GM19455 (cell line): ENCODE results near the gene CRYGD.
"Not testable (repeated sequence)": the region's sequence is repeated elsewhere in the genome, so short reads cannot be mapped to it uniquely, and the experiment has no call there.

ENCODE experiments used
- ATAC-seq: cut with Tn5 transposase; IDR thresholded peaks from one replicate; pipeline ENCODE4 v1.9.1; 2021; ENCODE audit not compliant: unreplicated experiment

CRYGD gene

DNA sequence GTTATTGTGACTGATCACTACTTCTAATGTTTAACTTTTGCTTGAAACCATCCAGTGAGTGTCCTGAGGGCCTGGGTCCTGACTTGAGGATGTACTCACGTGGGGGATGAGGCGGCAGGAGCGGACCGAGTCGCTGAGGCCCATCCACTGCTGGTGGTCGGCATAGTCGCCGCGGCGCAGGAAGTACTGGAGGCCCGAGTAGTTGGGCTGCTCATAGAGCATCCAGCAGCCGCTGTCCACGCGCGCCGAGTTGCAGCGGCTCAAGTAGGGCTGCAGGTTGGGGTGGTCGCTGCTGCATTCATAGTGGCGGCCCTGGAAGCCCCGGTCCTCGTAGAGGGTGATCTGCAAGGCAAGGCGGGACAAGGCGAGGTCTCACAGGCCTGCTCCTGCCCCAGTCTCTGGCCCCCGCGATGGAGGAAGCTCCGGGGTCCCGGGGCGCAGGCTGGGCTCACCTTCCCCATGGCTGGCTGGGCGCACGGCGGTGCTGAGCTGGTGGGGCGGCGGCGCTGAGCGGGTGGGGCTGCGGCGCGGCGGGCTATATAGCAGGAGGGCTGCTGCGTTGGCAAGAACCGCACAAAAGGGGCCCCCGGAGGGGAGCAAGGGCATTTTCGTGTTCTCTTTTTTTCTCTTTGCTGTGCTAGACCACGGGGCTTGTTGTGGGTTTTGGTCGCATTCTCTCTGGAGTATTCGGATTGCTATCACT, at the start of gene CRYGD:
Gene CRYGD (minus strand): TSS at position 512 of the 703 bp plus-strand sequence. CDS start 51 bp downstream, at position 461.
- ATAC-seq = not testable (repeated sequence)

DNA sequence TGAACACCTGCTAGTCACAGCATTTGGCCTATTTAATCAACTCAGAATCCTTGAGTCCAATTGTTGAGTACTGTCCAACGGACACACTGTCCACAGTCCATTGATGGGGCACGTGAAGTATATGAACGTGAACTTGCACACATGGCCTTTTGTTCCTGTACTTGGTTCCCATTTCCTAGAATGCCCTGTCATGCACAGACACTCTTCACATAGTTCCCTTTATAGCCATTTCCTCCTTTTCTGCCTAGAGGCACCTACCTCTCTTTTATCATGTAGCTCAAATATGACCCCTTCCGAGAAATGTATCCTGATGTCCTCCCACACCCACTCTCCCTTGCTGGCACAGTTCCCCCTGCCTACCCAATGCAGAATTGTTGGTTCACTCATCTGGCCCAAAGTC, 47.8 kb upstream of the CRYGD start:
- no peak for ATAC-seq

DNA sequence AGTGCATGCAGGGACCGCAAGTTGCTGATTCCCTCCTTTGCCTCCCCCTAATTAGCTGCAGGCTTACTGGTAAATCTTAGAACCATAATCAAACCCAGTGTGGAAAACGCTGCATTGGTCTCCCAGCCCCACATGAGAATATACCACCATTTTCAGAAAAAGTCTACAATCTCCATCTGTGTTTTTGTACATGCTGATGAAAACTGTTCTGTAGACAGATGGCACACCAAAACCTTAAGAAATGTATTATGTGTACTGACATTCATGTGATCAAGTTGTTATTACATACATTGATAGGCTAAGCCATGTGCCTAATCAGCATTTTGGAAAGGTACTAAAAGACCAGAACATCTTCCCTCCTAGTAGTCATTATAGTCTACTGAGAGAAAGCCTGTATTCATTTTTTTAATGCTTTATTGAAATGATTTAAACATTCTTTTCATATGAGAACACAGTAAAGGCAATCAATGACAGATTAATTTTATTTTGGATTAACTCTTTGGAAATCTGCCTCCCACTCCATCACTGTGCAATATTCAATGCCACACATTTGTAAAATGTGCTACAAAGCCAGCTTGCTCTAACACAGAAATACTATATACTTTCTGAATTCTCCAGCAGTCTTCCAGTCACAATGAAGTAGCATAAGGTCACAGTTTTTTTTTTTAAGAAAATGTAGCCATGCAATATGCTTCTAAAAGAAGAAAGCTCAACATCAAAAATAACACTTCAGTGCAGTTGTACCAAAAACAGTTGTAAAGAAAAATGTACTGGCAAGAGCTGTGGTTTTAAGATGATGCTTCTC, 40.8 kb upstream of the CRYGD start:
- ATAC-seq = no peak

DNA sequence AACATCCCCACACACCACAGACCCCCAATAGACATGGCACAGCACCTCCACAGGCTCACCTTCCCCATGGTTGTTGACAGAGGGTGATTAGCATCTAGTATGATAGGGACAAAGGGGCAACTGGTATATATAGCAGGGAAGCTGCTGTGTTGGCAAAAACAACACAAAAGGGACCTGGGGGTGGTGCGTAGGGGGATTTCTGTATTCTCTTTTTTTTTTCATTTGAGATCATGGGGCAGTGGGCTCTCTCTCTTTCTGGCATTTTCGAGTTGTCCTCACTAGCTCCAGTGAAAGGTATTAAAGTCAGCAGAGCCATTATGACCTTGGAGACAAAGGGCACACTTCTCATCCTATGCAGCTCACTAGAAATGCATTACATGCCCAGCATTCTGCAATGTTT, 39.2 kb upstream of the CRYGD start, which contains the start of gene CRYGA:
Gene CRYGA (minus strand): TSS at position 101 of the 400 bp plus-strand sequence. CDS start 33 bp downstream, at position 68.
- no peak for ATAC-seq

DNA sequence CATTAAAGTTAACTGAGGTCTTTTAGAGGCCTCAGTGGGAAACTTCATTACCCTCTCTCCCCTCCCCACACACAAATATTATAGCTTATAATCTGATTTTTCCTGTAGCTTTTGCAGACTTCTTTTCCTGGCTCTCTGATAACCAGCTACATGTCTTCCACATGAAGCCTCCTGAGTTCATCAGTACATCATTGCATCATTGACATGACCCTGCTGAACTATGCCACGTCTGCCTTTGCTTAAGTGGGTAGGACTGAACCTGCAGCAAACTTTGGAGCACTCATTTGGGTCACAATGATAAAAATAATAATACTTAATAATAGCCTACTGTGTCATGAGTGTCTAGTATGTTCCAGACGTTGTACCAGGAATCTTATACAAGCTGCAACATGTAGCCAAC, 32.1 kb upstream of the CRYGD start:
- no peak for ATAC-seq

DNA sequence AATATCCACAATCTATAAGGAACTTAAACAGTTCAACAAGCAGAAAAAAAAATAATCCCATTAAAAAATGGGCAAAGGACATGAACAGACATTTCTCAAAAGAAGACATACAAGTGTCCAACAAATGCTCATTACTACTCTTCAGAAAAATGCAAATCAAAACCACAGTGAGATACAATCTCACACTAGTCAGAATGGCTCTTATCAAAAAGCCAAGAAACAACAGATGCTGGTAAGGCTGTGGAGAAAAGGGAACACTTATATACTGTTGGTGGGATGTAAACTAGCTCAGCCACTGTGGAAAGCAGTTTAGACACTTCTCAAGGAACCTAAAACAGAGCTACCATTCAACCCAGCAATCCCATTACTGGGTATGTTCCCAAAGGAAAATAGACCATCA, 28.8 kb upstream of the CRYGD start:
- no peak for ATAC-seq

DNA sequence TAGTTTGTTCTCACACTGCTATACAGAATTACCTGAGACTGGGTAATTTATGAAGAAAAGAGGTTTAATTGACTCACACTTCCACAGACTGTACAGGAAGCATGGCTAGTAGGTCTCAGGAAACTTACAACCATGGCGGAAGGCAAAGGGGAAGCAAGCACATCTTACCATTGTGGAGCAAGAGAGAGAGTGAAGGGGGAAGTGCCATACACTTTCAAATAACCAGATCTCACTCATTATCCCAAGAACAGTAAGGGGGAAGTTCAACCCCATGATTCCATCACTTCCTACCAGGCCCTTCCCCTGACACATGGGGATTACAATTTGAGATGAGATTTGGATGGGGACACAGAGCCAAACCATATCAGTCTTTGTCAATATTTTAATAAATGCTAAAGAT, 26.6 kb upstream of the CRYGD start:
- ATAC-seq = no peak

DNA sequence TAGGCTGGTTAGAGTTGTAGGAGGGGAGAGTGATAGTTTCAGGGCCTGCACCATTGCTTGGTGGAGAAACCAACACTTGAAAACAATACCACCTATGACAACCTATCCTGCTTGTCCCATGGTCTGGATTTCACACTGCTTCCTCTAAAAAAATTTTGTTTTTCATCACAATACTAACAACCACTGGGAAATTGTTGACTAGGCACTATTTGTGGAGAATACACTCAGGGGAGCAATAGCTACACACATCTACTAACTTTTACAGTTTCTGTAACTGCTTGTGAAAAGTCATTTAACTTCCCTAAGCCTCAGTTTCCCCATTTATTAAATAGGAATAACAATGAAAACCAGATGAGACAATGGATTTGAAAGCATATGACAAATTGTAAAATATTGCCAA, 25.8 kb upstream of the CRYGD start:
- no peak for ATAC-seq

DNA sequence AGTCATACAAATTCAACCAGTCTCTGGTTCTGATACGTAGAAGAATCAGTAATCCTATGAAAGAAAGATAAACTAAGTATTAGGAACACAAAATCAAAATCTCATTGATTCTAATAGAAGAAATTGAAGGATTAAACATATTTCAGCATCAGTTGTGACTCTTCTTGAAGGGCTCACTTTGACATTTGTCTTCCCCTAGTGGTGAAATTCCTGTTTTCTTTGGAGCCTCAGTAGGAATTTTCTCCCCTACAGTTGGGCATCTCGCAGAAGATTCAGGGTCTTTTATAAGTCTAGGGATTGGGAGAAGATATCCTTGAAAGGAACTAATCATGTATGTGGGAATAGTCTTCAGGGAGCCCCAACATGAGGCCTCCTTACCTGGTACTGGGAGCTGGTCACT, 24.5 kb upstream of the CRYGD start:
- ATAC-seq = no peak

DNA sequence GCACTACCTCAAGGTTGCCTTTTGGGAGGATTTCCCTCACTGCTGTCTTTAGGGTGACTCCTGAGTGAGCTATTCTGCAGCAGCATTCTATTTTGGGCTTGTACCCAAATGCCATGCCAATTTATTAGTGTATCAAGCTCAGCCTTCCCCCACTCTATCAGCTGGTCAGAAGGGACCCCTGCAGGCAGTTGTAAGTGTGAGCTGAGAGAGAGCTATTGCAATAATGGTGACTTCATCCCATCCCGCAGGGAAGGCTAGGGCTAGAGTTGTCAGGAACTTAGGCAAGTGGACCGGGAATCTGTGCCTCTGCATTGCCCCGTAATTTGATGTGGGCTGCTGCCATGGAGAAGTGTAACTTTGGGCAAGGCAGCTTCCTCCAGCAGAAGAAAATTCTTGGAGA, 23.4 kb upstream of the CRYGD start:
- ATAC-seq = no peak

DNA sequence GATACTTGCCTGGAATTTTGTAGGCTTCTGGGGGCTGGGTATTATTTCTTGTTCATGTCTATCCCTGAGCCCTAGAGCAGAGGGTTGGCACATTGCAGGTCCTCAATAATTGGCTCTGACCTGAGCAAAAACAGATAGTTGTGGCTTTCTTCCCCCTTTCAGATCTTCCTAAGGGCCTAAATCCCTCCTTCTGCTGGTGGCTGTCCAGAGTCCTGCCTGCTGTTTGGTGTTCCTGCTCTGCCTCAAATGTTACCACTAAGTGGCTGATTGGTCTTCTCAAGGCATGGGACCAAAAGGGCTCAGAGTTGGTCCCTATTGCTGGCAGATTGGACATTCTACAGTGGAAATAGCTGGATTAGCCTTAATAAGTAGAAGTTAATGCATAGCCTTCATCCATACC, 22.7 kb upstream of the CRYGD start:
- no peak for ATAC-seq

DNA sequence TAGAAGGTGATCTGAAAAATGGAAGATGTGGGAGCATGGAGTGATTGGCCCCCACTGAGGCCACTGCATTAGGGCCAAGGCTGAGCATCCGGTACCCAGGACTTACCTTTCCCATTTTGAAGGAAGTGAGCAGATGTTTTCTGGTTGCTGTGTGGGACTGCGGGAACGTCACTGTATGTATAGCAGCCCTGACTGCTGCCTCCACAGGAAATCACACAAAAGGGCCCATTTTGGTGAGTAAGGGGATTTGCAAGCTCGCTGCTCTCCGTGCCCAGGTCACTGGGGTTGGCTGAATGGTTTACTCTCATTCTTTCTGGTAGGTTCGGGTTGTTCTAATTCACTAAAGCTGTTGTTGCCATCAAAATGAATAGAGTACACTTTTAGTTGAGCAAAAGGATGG, 21.7 kb upstream of the CRYGD start, which contains the start of gene CRYGB:
Gene CRYGB (minus strand): TSS at position 153 of the 400 bp plus-strand sequence. CDS start 38 bp downstream, at position 115.
- no peak for ATAC-seq

DNA sequence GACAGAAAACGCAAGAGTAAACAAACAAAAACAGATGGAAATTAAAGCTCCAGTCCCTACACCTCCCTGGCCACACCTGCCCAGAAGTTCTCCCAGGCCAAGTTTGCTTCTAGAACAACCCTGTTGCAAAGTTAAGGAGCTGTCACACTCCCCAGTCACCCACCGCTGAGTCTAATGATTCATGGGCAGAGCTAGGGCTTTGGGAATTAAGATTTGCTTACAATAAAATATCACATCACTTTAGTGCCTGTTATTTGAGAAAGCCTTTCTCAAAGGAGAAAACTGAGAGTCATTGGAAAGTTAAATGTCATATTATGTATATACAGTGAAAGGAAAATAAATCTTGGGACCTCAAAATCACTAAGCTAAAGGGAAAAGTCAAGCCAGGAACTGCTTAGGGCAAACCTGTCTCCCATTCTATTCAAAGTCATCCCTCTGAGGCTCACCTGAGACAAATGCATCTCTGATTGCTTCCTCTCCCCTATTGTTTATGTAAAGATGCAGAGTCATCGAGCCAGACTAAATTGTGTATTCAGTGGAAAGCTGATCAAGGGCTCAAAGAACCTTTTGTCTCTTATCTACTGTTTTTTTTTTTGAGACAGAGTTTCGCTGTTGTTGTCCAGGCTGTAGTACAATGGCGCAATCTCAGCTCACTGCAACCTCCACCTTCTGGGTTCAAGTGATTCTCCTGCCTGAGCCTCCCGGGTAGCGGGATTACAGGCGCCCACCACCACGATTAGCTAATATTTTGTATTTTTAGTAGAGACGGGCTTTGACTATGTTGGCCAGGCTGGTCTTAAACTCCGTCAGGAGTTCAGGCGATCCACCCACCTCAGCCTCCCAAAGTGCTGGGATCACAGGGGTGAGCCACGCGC, 18.8 kb upstream of the CRYGD start:
- ATAC-seq = no peak

DNA sequence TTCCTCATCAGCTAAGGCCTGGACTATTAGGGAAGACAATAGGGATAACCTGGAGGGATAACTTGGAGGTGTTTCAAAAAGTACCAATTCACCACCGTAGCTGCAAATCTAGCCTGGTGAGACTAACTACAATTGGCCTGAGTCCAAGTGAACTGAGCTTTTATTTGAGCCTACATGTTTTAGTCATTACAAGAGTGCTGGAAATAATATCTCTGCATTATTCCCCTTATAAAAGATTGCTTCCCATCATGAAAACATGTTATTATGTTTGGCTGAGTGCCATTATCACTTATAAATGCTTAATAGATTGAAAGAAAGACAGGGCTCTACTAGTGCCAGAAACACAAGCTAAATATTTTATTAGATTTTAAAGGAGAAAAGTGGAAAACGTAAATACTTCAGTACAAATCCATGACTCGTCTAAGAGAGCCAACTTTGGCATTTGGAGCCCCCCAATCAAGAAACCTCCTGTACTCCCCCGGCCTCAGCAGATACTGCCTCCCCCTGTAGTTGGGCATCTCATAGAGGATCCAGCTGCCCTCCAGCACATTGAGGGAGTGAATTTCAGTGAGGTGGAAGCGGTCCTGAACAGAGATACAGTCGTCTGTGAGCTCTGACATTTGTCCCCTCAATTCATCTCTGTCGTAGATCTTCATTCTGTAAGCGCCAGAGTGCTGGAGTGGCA, 18.1 kb upstream of the CRYGD start:
- ATAC-seq = no peak

DNA sequence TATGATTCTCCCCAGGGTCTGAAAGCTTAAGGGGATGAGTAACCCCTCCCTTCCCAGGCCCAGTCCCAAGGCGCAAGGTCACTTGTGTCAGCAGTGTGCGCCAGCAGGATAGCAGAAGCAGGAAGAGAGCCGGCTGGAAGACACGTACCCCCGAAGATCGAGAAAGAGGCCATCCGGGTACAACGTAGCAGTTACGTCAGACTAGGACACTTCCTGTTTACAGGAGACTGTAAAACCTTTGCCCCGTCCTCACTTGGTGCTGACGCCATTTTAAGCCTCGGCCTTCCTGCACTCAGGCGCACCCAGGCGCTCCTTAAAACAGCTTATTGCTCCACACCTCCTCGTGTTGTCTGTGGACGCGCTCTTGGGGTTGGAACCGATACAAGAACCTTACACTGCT, 15.1 kb upstream of the CRYGD start:
- no peak for ATAC-seq

DNA sequence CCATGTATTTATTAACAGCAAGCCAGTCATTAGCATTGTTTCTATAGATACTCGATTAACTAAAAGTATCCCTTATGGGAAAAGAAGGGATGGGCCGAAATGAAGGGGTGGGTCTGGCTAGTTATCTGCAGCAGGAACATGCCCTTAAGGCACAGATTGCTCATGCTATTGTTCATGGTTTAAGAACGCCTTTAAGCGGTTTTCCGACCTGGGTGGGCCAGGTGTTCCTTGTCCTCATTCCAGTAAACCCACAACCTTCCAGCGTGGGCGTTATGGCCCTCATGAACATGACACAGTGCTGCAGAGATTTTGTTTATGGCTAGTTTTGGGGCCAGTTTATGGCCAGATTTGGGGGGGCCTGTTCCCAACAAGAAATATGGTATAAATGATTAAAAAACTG, 14.0 kb upstream of the CRYGD start:
- ATAC-seq = not testable (repeated sequence)

DNA sequence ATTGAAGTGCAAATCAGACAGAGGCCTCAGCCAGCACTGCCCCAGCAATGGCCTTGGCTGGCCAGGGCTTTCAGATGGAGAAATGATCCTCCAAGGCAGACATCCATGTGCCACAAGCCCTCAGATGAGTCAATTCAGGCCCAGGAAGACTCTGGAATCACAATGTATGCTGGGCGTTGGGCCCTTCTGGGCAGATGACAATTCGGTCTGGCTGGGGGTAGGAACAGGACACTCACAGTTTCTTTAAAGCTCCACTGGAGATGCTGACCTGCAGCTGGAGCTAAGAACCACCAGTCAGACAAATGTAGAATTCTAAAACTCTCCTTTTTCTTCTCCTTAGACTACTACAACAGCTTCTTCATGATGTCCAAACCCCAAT, 12.4 kb upstream of the CRYGD start:
- no peak for ATAC-seq

DNA sequence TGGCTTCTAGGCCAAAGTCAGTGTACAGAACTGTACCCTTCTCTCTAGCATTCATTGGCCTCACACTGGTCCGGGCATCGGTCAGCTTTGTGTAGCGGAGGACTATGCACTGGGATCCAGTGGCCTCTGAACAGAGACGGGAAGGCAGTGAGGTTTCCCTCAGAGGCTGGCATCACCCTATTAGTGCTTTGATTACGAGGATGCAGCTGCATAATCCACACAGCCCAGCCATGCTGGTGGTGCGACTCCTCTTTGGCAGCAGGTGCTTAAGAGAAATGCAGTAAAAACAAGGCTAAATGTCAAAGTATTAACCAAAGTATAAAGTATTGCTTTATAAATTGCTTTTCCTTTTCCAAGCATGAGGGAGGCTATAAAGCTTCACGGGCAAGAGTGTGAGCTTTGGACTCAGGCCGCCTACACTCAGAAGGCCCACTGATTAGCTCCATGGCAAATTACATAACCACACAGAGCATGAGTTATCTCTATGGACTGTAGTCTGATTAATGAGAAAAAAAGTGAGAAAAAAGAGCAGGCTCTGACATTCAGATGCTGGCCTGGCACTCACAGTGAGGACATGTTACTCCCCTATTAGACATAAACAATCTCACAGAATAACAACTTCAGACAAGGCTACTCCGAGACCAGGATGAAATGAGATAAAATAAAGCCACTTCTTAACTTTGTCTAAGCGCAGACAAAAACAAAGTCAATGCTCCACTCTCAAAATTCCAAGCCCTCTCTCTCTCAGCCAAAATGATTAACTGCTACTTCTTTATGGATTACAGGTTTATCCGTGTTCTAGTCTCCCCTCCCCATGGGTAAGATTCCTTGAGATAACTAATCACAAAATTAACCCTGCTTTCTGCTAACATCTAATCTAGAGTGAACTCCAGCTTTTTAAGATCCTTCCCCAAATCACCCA, 11.7 kb upstream of the CRYGD start:
- ATAC-seq = no peak

DNA sequence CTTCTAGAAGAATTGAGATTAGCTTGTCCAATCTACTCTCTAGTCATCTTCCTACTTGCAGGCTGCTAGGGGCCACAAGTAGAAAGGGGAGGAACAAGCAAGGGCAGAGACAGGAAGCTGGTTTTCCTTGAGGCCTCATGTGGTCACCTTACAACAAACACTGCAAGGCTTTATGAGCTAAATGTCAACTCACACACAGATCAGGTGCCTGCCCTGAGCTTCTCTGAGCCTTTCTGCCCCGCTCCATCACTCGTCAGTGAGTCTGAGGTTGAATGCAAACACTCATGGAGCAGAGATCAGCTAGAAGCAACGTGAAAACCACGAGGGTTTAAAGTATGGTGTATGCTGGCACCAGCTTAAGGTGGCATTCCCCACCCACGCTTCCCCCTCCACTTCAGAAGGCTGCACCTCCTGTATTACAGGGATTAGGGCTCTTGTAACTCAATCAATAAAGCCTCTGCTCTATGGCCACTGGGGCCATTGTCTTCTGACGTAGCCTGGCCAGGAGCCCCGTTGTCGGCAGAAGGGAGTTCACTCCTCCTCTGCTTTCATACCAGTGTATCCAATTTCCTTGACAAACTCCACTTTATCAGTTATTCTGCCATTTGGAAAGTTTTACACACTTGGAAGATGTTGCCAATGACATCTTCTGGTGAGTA, 10.7 kb upstream of the CRYGD start:
- no peak for ATAC-seq
